ENCODE measurements around the gene ATP10D. TPM values are rescaled to one million over a fixed set of nuclear protein-coding genes. Genes with fewer than 3 reads are reported as not detected.

Gene ATP10D
- total and polyA plus RNA-seq, 2 donors (not counting 1 experiment from before 2014, with no cell fraction given): 16.1 to 36.2 TPM

DNA sequence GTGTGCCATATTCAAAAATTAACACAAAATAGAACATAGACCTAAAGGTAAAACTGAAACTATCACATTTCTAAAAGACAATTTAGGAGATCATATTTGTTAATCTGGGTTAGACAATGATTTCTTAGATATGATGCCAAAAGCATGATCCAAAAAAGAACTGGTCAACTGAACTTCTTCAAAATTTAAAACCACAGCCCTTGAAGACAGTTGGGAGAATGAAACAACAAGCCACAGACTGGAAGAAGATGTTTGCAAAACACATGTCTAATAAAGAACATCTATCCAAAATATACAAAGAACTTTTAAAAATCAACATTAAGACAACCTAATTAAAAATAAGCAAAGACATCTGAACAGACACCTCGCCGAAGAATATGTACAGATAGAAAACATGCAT, 41.0 kb upstream of the ATP10D start:
- no peak for ATAC-seq (ENCODE audit: low read depth)
- WGBS (ENCODE audit: insufficient coverage): 100% methylated on average over 2 of the region's 2 CpGs
- H3K4me2 ChIP-seq (replicated peaks; ENCODE audit: low read depth, low read length, poor library complexity, severe bottlenecking): no peak overlapping the region

DNA sequence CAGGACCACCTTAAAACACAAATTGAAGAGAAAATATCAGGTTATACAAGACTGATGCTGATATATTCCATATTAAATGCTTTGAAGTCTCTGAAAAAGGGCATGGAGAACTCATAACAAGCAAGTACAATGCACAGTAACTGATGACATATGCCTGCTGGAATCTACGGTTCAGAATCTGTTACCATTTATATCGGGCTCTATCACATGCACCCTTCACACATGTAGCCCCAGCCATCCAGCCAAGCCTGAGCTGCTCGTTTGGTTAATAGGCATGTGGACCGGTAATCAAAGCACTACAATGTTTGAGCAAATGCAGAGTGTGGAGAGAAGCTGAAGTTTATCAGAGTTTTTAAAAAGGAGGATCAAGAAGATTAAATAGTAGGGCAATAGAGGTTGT, 33.4 kb upstream of the ATP10D start:
- Histone ChIP-seq H3K9ac (ENCODE audit: low read length) (no peak overlapping the region), H3K9me3 (ENCODE audit: control extremely low read depth in 1 of 3, control insufficient read depth in 2 of 3, insufficient read depth in 1 of 3, low read length in 2 of 3) (no peaks in the 10 kb centered on the region), H3K4me1 (ENCODE audit: control insufficient read depth in 2 of 2, insufficient read depth in 2 of 2, low read length in 2 of 2) (no peaks in the 10 kb centered on the region), H3K27me3 (replicated peaks in 1 of 4; ENCODE audit: control extremely low read depth in 1 of 4, control insufficient read depth in 3 of 4, insufficient read depth in 4 of 4, low read length in 3 of 4) (no peaks in the 10 kb centered on the region), H2AFZ (ENCODE audit: insufficient read depth, low read depth, low read length, poor library complexity, severe bottlenecking) (no peak overlapping the region), H4K20me1 (ENCODE audit: control insufficient read depth, insufficient read depth, low read length, poor library complexity, severe bottlenecking) (no peaks in the 10 kb centered on the region), H3K4me2 (replicated peaks; ENCODE audit: low read depth, low read length, poor library complexity, severe bottlenecking) (no peak overlapping the region), H3K36me3 (replicated peaks in 1 of 2; ENCODE audit: control extremely low read depth in 1 of 2, control insufficient read depth in 1 of 2, extremely low read depth in 1 of 2, insufficient read depth in 2 of 2, low read length in 1 of 2) (peaks cover 0 to 42% of the 10 kb centered on the region in 2 experiments), H3K79me2 (ENCODE audit: control insufficient read depth, insufficient read depth, low read length) (no peaks in the 10 kb centered on the region), H3K27ac (ENCODE audit: low read length in 2 of 2) (no peak overlapping the region), H3K4me3 (ENCODE audit: control extremely low read depth in 1 of 5, extremely low read depth in 1 of 5, insufficient read depth in 1 of 5, low read depth in 2 of 5, low read length in 4 of 5) (no peak overlapping the region)
- Mint-ChIP-seq H3K4me1 (no peaks in the 10 kb centered on the region), H3K4me3 (no peak overlapping the region), H3K9me3 (ENCODE audit: insufficient read depth) (no peaks in the 10 kb centered on the region), H3K27me3 (no peaks in the 10 kb centered on the region), H3K27ac (no peak overlapping the region)
- DNase-seq (no peak), ATAC-seq (ENCODE audit: low read depth) (no peak)
- ChIA-PET CTCF (interaction anchor here (1.4 kb wide), 1 partner anchor 12 kb away, joined by 4 read pairs; the partner anchor contains the start of gene COMMD8), POLR2A (no interaction called here)
- intact Hi-C loops (cut with micrococcal nuclease): no loop called here
- 71% methylated on average over 2 of the region's 4 CpGs for WGBS (ENCODE audit: insufficient coverage)
- TF ChIP-seq, protein P1, sequence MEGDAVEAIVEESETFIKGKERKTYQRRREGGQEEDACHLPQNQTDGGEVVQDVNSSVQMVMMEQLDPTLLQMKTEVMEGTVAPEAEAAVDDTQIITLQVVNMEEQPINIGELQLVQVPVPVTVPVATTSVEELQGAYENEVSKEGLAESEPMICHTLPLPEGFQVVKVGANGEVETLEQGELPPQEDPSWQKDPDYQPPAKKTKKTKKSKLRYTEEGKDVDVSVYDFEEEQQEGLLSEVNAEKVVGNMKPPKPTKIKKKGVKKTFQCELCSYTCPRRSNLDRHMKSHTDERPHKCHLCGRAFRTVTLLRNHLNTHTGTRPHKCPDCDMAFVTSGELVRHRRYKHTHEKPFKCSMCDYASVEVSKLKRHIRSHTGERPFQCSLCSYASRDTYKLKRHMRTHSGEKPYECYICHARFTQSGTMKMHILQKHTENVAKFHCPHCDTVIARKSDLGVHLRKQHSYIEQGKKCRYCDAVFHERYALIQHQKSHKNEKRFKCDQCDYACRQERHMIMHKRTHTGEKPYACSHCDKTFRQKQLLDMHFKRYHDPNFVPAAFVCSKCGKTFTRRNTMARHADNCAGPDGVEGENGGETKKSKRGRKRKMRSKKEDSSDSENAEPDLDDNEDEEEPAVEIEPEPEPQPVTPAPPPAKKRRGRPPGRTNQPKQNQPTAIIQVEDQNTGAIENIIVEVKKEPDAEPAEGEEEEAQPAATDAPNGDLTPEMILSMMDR (IDR thresholded peaks at IDR 0.05): no peak
- no peak for TF ChIP-seq EZH2 (IDR thresholded peaks at IDR 0.05; ENCODE audit: borderline replicate concordance, insufficient read depth, low read depth, low read length, poor library complexity, severe bottlenecking)

More for the DNA sequence above, 41.0 kb upstream of the ATP10D start:
- CTCF ChIA-PET: no interaction called here
- H2AFZ ChIP-seq (ENCODE audit: insufficient read depth, low read depth, low read length, poor library complexity, severe bottlenecking): no peak overlapping the region
- no peak overlapping the region for H3K27ac Mint-ChIP-seq
- H3K4me1 Mint-ChIP-seq: peaks cover 15% of the 10 kb centered on the region
- H3K4me3 Mint-ChIP-seq: no peak overlapping the region
- DNase-seq: no peak
- no peak overlapping the region for H3K9ac ChIP-seq (ENCODE audit: low read length)
- no peaks in the 10 kb centered on the region for H3K79me2 ChIP-seq (ENCODE audit: control insufficient read depth, insufficient read depth, low read length)
- no peaks in the 10 kb centered on the region for H3K27me3 ChIP-seq (replicated peaks in 1 of 4; ENCODE audit: control extremely low read depth in 1 of 4, control insufficient read depth in 3 of 4, insufficient read depth in 4 of 4, low read length in 3 of 4)
- no peaks in the 10 kb centered on the region for H3K9me3 Mint-ChIP-seq (ENCODE audit: insufficient read depth)
- H3K4me3 ChIP-seq (ENCODE audit: control extremely low read depth in 1 of 5, extremely low read depth in 1 of 5, insufficient read depth in 1 of 5, low read depth in 2 of 5, low read length in 4 of 5): no peak overlapping the region
- peaks cover 0 to 3% of the 10 kb centered on the region in 2 experiments for H3K36me3 ChIP-seq (replicated peaks in 1 of 2; ENCODE audit: control extremely low read depth in 1 of 2, control insufficient read depth in 1 of 2, extremely low read depth in 1 of 2, insufficient read depth in 2 of 2, low read length in 1 of 2)
- intact Hi-C loops (cut with micrococcal nuclease): no loop called here
- no peak overlapping the region for H3K27ac ChIP-seq (ENCODE audit: low read length in 2 of 2)
- peaks cover 12% of the 10 kb centered on the region in 2 donors for H3K4me1 ChIP-seq (ENCODE audit: control insufficient read depth in 2 of 2, insufficient read depth in 2 of 2, low read length in 2 of 2)
- no peak for TF ChIP-seq EZH2 (IDR thresholded peaks at IDR 0.05; ENCODE audit: borderline replicate concordance, insufficient read depth, low read depth, low read length, poor library complexity, severe bottlenecking)
- TF ChIP-seq, protein P1 (IDR thresholded peaks at IDR 0.05): no peak
- H3K27me3 Mint-ChIP-seq: no peaks in the 10 kb centered on the region
- no peaks in the 10 kb centered on the region for H3K9me3 ChIP-seq (ENCODE audit: control extremely low read depth in 1 of 3, control insufficient read depth in 2 of 3, insufficient read depth in 1 of 3, low read length in 2 of 3)
- POLR2A ChIA-PET: no interaction called here
- H4K20me1 ChIP-seq (ENCODE audit: control insufficient read depth, insufficient read depth, low read length, poor library complexity, severe bottlenecking): no peaks in the 10 kb centered on the region
